ENCODE measurements around the gene CASQ2.

The CASQ2 gene

GRCh38 chr1:115765091-115765490, 3.4 kb downstream of the CASQ2 start:
- Histone ChIP-seq H3K27ac (peak overlapping the region; percentile 35 to 67), H3K4me3 (peak overlapping the region; percentile 26)
- DNase-seq (ENCODE audit: low spot score): no peak
- no peak for TF ChIP-seq CTCF (IDR thresholded peaks at IDR 0.05)

GRCh38 chr1:115764541-115764940, 4.0 kb downstream of the CASQ2 start:
- DNase-seq (ENCODE audit: low spot score): no peak
- H3K27ac ChIP-seq: peak overlapping the region; percentile 35 to 67
- peak; percentile 26 for TF ChIP-seq CTCF (IDR thresholded peaks at IDR 0.05)
- H3K4me3 ChIP-seq: peak overlapping the region; percentile 26

- no peak for TF ChIP-seq CTCF (IDR thresholded peaks at IDR 0.05)
- H3K27ac ChIP-seq: no peak overlapping the region
- no peak overlapping the region for H3K4me3 ChIP-seq
- no peak for DNase-seq (ENCODE audit: low spot score)
Observed at GRCh38 chr1:115762779-115763178, 5.7 kb downstream of the CASQ2 start.

GRCh38 chr1:115761601-115762302, 6.8 kb downstream of the CASQ2 start:
- Histone ChIP-seq H3K27ac (no peak overlapping the region), H3K4me3 (no peak overlapping the region)
- TF ChIP-seq CTCF (IDR thresholded peaks at IDR 0.05): no peak
- no peak for DNase-seq (ENCODE audit: low spot score)

- no peak overlapping the region for H3K4me3 ChIP-seq
- no peak for DNase-seq (ENCODE audit: low spot score)
- TF ChIP-seq CTCF (IDR thresholded peaks at IDR 0.05): no peak
- peak overlapping the region; percentile 43 to 54 for H3K27ac ChIP-seq
Observed at GRCh38 chr1:115757856-115758255, 10.7 kb downstream of the CASQ2 start.

- TF ChIP-seq CTCF (IDR thresholded peaks at IDR 0.05): no peak
- DNase-seq (ENCODE audit: low spot score): no peak
- Histone ChIP-seq H3K27ac (peak overlapping the region; percentile 43 to 54), H3K4me3 (no peak overlapping the region)
Observed at GRCh38 chr1:115757326-115757725, 11.2 kb downstream of the CASQ2 start.

All from coronary artery (tissue), 2 donors.